Ectodermal cell (in vitro differentiated cells): Measurements from ENCODE around the gene RNU6-9.
"Not testable (repeated sequence)": the region's sequence is repeated elsewhere in the genome, so short reads cannot be mapped to it uniquely, and the experiment has no call there.

Experiments used
- H3K27ac ChIP-seq: 2 replicates; pipeline ENCODE4 v1.7.0; 2013; ENCODE audit warnings: mild to moderate bottlenecking, low read depth, low read length; ENCODE audit not compliant: insufficient read depth, poor library complexity, severe bottlenecking
- H3K27me3 ChIP-seq: 2 replicates; pipeline ENCODE4 v1.7.0; 2013; ENCODE audit warnings: mild to moderate bottlenecking, low read length; ENCODE audit not compliant: insufficient read depth, control insufficient read depth, poor library complexity, severe bottlenecking
- H3K36me3 ChIP-seq: one replicate; pipeline ENCODE4 v1.7.0; 2013; ENCODE audit warnings: low read length; ENCODE audit not compliant: control insufficient read depth, insufficient read depth
- H3K4me1 ChIP-seq: one replicate; pipeline ENCODE4 v1.7.0; 2013; ENCODE audit warnings: low read length; ENCODE audit not compliant: control insufficient read depth, insufficient read depth
- H3K4me3 ChIP-seq: 2 replicates; pipeline ENCODE4 v1.7.0; 2013; ENCODE audit warnings: low read depth, low read length, control low read depth; ENCODE audit not compliant: insufficient read depth
- H3K9me3 ChIP-seq: 2 replicates; pipeline ENCODE4 v1.7.0; 2013; ENCODE audit warnings: mild to moderate bottlenecking, low read length, moderate library complexity; ENCODE audit not compliant: control insufficient read depth
- WGBS, 2 experiments: methylation state at CpG; one replicate each; pipeline ENCODE4 v1.1.7; 2013; ENCODE audit warnings: missing lambda C conversion rate in 2 of 2; 5-methylcytosine and 5-hydroxymethylcytosine counted together

RNU6-9 gene

DNA sequence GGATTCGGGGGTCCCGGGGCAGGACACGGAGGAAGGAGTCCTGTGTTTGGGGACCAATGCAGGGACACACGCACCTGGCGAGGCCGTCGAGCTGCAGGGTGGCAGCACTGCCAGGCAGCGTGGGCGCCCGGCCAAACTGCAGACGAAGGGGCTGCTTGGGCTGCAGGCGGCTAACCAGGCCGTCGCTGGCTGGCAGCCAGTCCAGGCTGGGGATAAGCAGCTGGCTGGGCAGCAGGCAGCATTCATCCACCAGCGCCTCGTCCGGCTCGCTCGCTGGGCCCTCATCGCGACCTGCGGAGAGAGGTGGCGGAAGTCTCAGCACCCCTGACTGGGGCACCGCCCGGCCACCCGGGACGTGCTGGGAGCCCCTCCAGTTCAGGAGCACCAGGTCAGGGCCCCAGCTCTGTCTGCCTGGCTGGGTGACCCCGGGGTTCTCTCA lies 22.3 kb upstream of the RNU6-9 start:
- 87 to 90% methylated on average over 28 of the region's 28 CpGs for WGBS, 2 experiments
- Histone ChIP-seq H3K9me3 (no peaks in the 10 kb centered on the region), H3K4me1 (peaks cover 8% of the 10 kb centered on the region), H3K36me3 (peaks cover 29% of the 10 kb centered on the region), H3K27ac (no peak overlapping the region), H3K27me3 (no peaks in the 10 kb centered on the region), H3K4me3 (no peak overlapping the region)

DNA sequence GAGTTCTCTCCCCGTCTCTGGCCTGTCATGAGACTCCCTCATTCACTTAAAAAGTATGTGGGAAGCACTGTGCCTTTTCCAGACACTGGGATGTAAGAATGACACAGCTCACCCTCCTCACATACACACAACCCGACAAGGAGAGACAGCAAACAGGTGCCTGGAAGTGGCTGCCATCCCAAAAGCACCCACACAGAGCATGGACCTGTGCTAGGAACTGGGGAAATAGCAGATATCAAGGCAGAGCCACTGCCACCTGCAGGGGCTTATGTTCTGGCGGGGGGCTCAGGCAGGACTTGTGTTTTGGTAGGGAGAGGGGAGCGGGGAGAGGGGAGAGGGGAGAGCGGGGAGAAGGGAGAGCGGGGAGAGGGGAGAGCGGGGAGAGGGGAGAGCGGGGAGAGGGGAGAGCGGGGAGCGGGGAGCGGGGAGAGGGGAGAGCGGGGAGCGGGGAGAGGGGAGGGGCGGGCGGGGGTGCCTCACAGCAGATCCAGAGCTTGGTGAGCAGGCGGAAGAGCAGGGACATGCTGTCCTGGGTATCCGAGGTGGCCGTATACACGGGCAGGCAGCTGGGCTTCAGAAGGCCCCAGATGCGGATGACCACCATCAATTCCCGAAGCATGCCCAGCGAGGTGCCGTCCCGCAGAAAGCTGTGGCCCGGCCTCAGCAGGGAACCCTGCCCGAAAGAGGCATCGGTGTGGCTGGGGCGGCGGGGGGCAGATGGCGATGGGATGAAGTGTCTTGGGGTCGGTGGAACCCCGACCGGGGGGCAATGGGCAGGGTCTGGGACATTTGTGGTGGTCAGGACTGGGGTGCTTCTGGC lies 21.6 kb upstream of the RNU6-9 start:
- H3K27ac ChIP-seq, result peak overlapping the region; percentile 41
- WGBS, 2 experiments, result 49 to 52% methylated on average over 23 of the region's 33 CpGs
- H3K4me3 ChIP-seq, result peak overlapping the region; percentile 16
- peaks cover 29% of the 10 kb centered on the region for H3K36me3 ChIP-seq
- H3K27me3 ChIP-seq, result no peaks in the 10 kb centered on the region
- no peaks in the 10 kb centered on the region for H3K9me3 ChIP-seq
- H3K4me1 ChIP-seq, result peaks cover 8% of the 10 kb centered on the region

DNA sequence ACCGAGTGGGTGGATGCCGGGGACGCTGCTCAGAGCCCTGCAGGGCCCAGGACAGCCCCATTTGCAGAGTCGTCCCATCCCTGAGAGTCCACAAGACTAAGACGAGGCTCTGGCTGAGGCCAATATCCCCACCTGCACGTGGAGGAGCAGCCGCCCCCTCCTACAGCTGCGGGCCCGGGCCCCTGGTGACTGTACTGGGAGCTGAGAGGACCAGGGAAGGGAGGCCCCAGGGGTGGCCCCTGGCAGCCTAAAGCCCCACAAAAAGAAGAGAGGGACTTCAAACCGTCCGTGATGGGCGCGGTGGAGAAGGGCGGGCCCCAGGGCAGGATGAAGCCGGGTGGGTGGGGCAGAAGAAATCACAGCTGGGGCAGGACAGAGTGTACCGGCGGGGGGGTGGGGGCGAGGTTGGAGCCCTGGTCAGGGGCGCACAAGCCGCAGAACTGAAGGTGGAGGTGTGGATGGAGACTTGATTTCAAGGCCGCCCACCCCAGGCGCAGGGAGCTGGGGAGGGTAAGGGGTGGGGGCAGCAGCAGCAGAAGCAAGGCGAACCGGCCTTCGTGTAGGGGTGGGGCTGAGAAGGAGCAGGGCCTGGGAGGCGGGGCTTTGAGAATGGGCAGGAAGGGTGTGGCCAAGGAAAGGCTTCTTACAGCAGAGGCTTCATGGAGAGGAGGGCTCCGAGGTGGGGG lies 20.9 kb upstream of the RNU6-9 start:
- H3K36me3 ChIP-seq, result peaks cover 29% of the 10 kb centered on the region
- 42 to 43% methylated on average over 27 of the region's 27 CpGs for WGBS, 2 experiments
- peak overlapping the region; percentile 41 for H3K27ac ChIP-seq

DNA sequence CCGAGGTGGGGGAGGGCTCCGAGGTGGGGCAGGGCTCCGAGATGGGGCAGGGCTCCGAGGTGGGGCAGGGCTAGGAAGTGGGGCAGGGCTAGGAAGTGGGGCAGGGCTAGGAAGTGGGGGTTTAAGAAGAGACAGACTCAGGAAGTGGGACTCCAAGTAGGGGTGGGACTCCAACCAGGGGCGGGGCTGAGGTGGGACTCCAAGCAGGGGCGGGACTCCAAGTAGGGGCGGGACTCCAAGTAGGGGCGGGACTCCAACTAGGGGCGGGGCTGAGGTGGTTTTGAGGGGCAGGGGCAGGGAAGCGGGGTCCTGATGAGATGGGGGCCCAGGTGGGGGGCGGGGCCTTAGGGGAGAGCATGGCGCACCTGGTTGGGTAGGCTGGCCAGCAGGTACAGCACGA lies 20.2 kb upstream of the RNU6-9 start:
- no peaks in the 10 kb centered on the region for H3K27me3 ChIP-seq

More for the DNA sequence above, 20.9 kb upstream of the RNU6-9 start:
- no peaks in the 10 kb centered on the region for H3K9me3 ChIP-seq
- no peaks in the 10 kb centered on the region for H3K27me3 ChIP-seq
- H3K4me1 ChIP-seq, result peaks cover 4% of the 10 kb centered on the region
- H3K4me3 ChIP-seq, result peak overlapping the region; percentile 16

DNA sequence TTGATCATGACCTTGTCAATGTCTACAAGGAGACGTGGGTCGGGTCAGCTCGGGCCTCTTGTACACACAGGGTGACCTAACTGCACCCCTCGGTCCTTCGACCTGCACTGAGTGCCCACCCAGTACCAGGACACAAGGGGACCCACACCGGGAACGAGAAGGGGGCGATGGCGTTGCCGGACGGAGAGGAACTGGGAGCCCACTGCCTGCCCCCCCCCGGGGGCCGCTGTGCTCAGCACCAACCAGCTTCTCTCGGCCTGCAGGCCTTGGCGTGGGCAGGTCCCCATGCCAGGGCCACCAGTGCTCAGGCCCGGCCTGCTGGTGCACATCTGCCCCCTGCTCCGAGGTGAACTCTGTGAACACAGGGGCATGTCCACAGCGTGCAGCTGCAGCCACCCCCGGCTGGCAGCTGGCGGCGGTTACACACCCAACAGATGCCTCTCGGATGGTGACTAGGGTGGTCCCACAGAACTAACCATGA lies 19.7 kb upstream of the RNU6-9 start:
- no peak overlapping the region for H3K27ac ChIP-seq
- 92% methylated on average over 22 of the region's 22 CpGs for WGBS, 2 experiments
- no peaks in the 10 kb centered on the region for H3K4me1 ChIP-seq
- no peaks in the 10 kb centered on the region for H3K9me3 ChIP-seq
- H3K27me3 ChIP-seq, result no peaks in the 10 kb centered on the region
- no peak overlapping the region for H3K4me3 ChIP-seq
- H3K36me3 ChIP-seq, result peaks cover 22% of the 10 kb centered on the region

More for the DNA sequence above, 20.2 kb upstream of the RNU6-9 start:
- Histone ChIP-seq H3K9me3 (no peaks in the 10 kb centered on the region), H3K36me3 (peaks cover 27% of the 10 kb centered on the region), H3K4me3 (no peak overlapping the region), H3K4me1 (no peaks in the 10 kb centered on the region), H3K27ac (no peak overlapping the region)
- 65 to 66% methylated on average over 13 of the region's 13 CpGs for WGBS, 2 experiments

DNA sequence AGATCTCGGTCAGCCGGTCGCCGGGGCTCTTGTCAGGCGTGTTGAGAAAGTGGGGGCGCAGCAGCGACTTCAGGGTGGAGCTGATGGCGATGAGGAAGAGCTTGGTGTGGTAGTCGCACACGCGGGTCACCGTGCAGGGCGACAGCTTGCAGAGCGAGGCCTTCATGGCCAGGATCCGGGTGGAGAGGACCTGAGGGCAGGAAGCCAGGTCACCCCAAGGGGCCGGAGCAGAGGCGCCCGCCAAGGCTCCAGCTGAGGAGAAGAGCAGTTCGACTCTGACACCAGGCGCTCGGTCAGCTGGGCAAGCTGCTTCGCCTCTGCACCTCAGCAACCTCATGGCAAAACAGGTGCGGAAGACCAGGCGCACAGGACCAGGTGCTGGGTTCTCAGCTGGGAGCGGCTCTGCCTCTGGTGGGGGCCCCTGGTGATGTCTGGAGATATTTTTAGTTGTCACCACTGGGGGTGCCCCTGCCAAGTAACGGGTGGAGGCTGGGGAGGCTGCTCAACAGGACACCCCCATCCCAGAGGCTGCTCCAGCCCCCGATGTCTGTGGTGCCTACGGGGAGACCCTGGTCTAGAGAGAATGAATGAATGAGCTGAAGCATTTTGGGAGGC lies 17.9 kb upstream of the RNU6-9 start:
- H3K36me3 ChIP-seq, result peaks cover 23% of the 10 kb centered on the region
- H3K9me3 ChIP-seq, result no peaks in the 10 kb centered on the region
- H3K27me3 ChIP-seq, result no peaks in the 10 kb centered on the region
- H3K27ac ChIP-seq, result no peak overlapping the region
- H3K4me3 ChIP-seq, result no peak overlapping the region
- WGBS, 2 experiments, result 96 to 97% methylated on average over 28 of the region's 28 CpGs
- H3K4me1 ChIP-seq, result no peaks in the 10 kb centered on the region

DNA sequence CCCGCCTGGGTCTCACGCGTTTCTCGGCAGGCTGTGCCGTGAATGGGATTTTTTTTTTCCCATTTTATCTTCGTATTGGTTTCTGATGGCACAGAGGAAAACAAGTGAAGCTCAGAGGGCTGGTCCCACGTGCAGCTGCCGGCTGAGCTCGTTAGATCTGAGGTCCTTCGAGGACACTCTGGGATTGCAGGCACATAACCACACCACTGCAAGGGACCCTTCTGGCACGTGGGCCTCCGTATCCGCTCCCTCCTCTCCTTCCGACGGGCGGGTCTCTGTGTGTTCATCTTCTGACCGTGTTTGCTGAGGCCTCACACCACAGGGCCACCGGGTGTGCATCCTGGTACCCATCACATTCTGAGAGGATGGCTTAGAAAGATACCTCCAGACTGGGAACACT lies 17.2 kb upstream of the RNU6-9 start:
- no peaks in the 10 kb centered on the region for H3K27me3 ChIP-seq

DNA sequence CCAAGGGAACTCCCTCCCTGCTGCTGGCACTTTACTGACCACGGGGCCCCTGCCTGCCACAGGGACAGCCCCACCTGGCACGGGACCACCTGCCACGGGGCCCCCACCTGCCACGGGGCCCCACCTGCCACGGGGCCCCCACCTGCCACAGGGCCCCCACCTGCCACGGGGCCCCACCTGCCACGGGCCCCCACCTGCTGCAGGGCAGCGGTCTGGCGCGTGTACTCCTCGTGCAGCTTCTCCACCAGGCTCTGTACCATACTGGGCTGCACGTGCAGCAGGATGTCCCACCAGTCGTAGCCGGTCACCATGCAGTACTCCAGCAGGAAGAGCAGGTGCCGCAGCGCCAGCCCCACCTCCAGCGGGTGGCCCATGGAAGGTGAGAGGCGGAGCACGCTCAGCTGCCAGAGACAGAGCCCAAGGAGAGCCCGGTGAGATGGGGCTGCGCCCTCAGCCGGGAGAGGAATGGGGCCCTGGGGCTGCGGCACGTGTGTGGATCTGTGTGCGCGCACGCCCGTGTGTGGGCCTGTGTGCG lies 16.4 kb upstream of the RNU6-9 start:
- WGBS, 2 experiments, result 90 to 93% methylated on average over 29 of the region's 29 CpGs
- Histone ChIP-seq H3K4me3 (no peak overlapping the region), H3K36me3 (peaks cover 36% of the 10 kb centered on the region), H3K4me1 (no peaks in the 10 kb centered on the region), H3K9me3 (no peaks in the 10 kb centered on the region), H3K27ac (no peak overlapping the region), H3K27me3 (no peaks in the 10 kb centered on the region)

More for the DNA sequence above, 17.2 kb upstream of the RNU6-9 start:
- H3K9me3 ChIP-seq, result no peaks in the 10 kb centered on the region
- 92 to 93% methylated on average over 18 of the region's 18 CpGs for WGBS, 2 experiments
- peaks cover 28% of the 10 kb centered on the region for H3K36me3 ChIP-seq
- no peaks in the 10 kb centered on the region for H3K4me1 ChIP-seq
- no peak overlapping the region for H3K4me3 ChIP-seq
- H3K27ac ChIP-seq, result no peak overlapping the region

DNA sequence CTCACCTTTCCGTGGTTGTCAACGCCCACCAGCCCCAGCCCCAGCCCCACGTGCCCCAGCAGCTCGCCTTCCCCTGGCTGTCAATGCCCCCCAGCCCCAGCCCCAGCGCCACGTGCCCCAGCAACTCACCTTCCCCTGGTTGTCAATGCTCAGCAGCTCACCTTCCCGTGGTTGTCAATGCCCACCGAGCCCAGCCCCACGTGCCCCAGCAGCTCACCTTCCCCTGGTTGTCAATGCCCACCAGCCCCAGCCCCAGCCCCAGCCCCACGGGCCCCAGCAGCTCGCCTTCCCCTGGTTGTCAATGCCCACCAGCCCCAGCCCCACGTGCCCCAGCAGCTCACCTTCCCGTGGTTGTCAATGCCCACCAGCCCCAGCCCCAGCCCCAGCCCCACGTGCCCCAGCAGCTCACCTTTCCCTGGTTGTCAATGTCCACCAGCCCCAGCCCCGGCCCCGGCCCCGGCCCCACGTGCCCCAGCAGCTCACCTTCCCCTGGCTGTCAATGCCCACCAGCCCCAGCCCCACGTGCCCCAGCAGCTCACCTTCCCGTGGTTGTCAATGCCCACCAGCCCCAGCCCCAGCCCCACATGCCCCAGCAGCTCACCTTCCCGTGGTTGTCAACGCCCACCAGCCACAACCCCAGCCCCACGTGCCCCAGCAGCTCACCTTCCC lies 15.2 kb upstream of the RNU6-9 start:
- not testable (repeated sequence) for H3K9me3 ChIP-seq, H3K4me1 ChIP-seq, H3K4me3 ChIP-seq, H3K27ac ChIP-seq, H3K27me3 ChIP-seq
- WGBS, 2 experiments, result 83 to 85% methylated on average over 22 to 23 of the region's 23 CpGs
- H3K36me3 ChIP-seq, result peaks cover 45% of the 10 kb centered on the region
